Smooth muscle cell (in vitro differentiated cells): ENCODE results near the gene RPTOR. TPM values are rescaled to one million over a fixed set of nuclear protein-coding genes. Genes with fewer than 3 reads are reported as not detected.

Experiments used
- DNase-seq: peaks from one replicate; lab custom pipeline; 2025; ENCODE audit not compliant: unreplicated experiment; lab: John Stamatoyannopoulos, UW
- H2AFZ ChIP-seq: fragments of 200-600 bp; sonication (generic); 2 replicates; pipeline ENCODE4 v1.6.0; 2016; ENCODE audit warnings: antibody characterized with exemption, low read depth, mild to moderate bottlenecking
- H3F3A ChIP-seq: fragments of 200-600 bp; sonication (generic); 2 replicates; pipeline ENCODE4 v1.6.0; 2017; ENCODE audit warnings: antibody characterized with exemption, low read depth
- H3K27ac ChIP-seq: fragments of 200-600 bp; sonication (generic); 2 replicates; pipeline ENCODE4 v1.5.1; 2016; ENCODE audit warnings: low read depth, mild to moderate bottlenecking
- H3K27me3 ChIP-seq: fragments of 200-600 bp; sonication (generic); 2 replicates; pipeline ENCODE4 v1.6.1; 2016; ENCODE audit warnings: low read depth, mild to moderate bottlenecking
- H3K36me3 ChIP-seq: fragments of 200-600 bp; sonication (generic); 2 replicates; pipeline ENCODE4 v1.5.1; 2016; ENCODE audit warnings: low read depth
- H3K4me1 ChIP-seq: fragments of 200-600 bp; sonication (generic); 2 replicates; pipeline ENCODE4 v1.5.1; 2016; ENCODE audit warnings: low read depth
- H3K4me2 ChIP-seq: fragments of 200-600 bp; sonication (generic); 2 replicates; pipeline ENCODE4 v1.6.0; 2016; ENCODE audit warnings: mild to moderate bottlenecking
- H3K4me3 ChIP-seq: fragments of 200-600 bp; sonication (generic); 2 replicates; pipeline ENCODE4 v1.5.1; 2016; ENCODE audit warnings: mild to moderate bottlenecking
- H3K79me2 ChIP-seq: fragments of 200-600 bp; sonication (generic); 2 replicates; pipeline ENCODE4 v1.6.0; 2016; ENCODE audit warnings: low read depth, mild to moderate bottlenecking
- H3K9ac ChIP-seq: fragments of 200-600 bp; sonication (generic); 2 replicates; pipeline ENCODE4 v1.6.0; 2016; ENCODE audit warnings: low read depth
- H3K9me3 ChIP-seq: fragments of 200-600 bp; sonication (generic); replicated peaks from 2 replicates; pipeline ENCODE4 v1.5.1; 2016; ENCODE audit warnings: low read depth
- H4K20me1 ChIP-seq: fragments of 200-600 bp; sonication (generic); 2 replicates; pipeline ENCODE4 v1.6.0; 2016; ENCODE audit warnings: low read depth
- whole genome bisulfite sequencing: methylation state at CpG from one replicate; pipeline ENCODE4 v1.1.7; 2016; ENCODE audit warnings: low lambda C conversion rate; 5-methylcytosine and 5-hydroxymethylcytosine counted together
- polyA plus RNA-seq: library from polyadenylated mRNA; unstranded; fragments of >200 nt; fragmentation: Nextera tagmentation; extraction: Ambion mirVana; gene quantifications from 2 replicates; pipeline ENCODE4 v1.2.1, GENCODE V29; 2016
- total RNA-seq: library from RNA; depleted of rRNA; stranded (reverse); fragments of >200 nt; gene quantifications from 2 replicates; pipeline ENCODE4 v1.2.3, GENCODE V29; 2014
- TF ChIP-seq, protein P1 (sequence below): fragments of 200-600 bp; sonication (generic); IDR thresholded peaks from 2 replicates; pipeline ENCODE4 v1.5.1; 2017; ENCODE audit warnings: borderline replicate concordance, mild to moderate bottlenecking, antibody characterized with exemption; ENCODE audit not compliant: insufficient read depth, poor library complexity, severe bottlenecking

The RPTOR gene
- total and polyA plus RNA-seq, 2 experiments from 2014 or later = 10.6 to 12.2 TPM

GRCh38 chr17:80712089-80712488 lies 167.5 kb downstream of the RPTOR start:
- 78% methylated on average over 4 of the region's 4 CpGs for WGBS
- TF ChIP-seq, protein P1, sequence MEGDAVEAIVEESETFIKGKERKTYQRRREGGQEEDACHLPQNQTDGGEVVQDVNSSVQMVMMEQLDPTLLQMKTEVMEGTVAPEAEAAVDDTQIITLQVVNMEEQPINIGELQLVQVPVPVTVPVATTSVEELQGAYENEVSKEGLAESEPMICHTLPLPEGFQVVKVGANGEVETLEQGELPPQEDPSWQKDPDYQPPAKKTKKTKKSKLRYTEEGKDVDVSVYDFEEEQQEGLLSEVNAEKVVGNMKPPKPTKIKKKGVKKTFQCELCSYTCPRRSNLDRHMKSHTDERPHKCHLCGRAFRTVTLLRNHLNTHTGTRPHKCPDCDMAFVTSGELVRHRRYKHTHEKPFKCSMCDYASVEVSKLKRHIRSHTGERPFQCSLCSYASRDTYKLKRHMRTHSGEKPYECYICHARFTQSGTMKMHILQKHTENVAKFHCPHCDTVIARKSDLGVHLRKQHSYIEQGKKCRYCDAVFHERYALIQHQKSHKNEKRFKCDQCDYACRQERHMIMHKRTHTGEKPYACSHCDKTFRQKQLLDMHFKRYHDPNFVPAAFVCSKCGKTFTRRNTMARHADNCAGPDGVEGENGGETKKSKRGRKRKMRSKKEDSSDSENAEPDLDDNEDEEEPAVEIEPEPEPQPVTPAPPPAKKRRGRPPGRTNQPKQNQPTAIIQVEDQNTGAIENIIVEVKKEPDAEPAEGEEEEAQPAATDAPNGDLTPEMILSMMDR = no peak
- Histone ChIP-seq H3K36me3 (no peaks in the 10 kb centered on the region), H3K4me3 (no peak overlapping the region), H3K79me2 (peaks cover 37% of the 10 kb centered on the region), H3K27ac (no peak overlapping the region), H3K4me1 (no peaks in the 10 kb centered on the region), H4K20me1 (peaks cover 29% of the 10 kb centered on the region), H3K9ac (no peak overlapping the region), H3K27me3 (no peaks in the 10 kb centered on the region), H2AFZ (no peak overlapping the region), H3F3A (peaks cover 4% of the 10 kb centered on the region), H3K4me2 (no peak overlapping the region), H3K9me3 (no peaks in the 10 kb centered on the region)
- DNase-seq = no peak

GRCh38 chr17:80712606-80713005 lies 168.0 kb downstream of the RPTOR start:
- TF ChIP-seq, protein P1 = no peak
- 84% methylated on average over 8 of the region's 8 CpGs for WGBS
- Histone ChIP-seq H4K20me1 (peaks cover 27% of the 10 kb centered on the region), H3K4me3 (no peak overlapping the region), H3K27ac (no peak overlapping the region), H3K4me1 (no peaks in the 10 kb centered on the region), H3K27me3 (no peaks in the 10 kb centered on the region), H3K79me2 (peaks cover 35% of the 10 kb centered on the region), H3K4me2 (no peak overlapping the region), H3K9ac (no peak overlapping the region), H3F3A (peaks cover 4% of the 10 kb centered on the region), H3K36me3 (no peaks in the 10 kb centered on the region), H3K9me3 (no peaks in the 10 kb centered on the region), H2AFZ (no peak overlapping the region)
- DNase-seq = no peak

- peaks cover 49% of the 10 kb centered on the region for H3K79me2 ChIP-seq
- H4K20me1 ChIP-seq = peaks cover 33% of the 10 kb centered on the region
- no peaks in the 10 kb centered on the region for H3K27me3 ChIP-seq
- no peaks in the 10 kb centered on the region for H3K9me3 ChIP-seq
- H3K4me3 ChIP-seq = no peak overlapping the region
- H3K27ac ChIP-seq = peak overlapping the region; percentile 14
- no peaks in the 10 kb centered on the region for H3K36me3 ChIP-seq
- H3K9ac ChIP-seq = no peak overlapping the region
- no peak overlapping the region for H3K4me2 ChIP-seq
- TF ChIP-seq, protein P1 = no peak
- H2AFZ ChIP-seq = no peak overlapping the region
- peaks cover 11% of the 10 kb centered on the region for H3K4me1 ChIP-seq
- DNase-seq = no peak
- H3F3A ChIP-seq = peaks cover 4% of the 10 kb centered on the region
- 96% methylated on average over 10 of the region's 10 CpGs for WGBS
Measured at GRCh38 chr17:80716986-80717719, 172.5 kb downstream of the RPTOR start.

DNA sequence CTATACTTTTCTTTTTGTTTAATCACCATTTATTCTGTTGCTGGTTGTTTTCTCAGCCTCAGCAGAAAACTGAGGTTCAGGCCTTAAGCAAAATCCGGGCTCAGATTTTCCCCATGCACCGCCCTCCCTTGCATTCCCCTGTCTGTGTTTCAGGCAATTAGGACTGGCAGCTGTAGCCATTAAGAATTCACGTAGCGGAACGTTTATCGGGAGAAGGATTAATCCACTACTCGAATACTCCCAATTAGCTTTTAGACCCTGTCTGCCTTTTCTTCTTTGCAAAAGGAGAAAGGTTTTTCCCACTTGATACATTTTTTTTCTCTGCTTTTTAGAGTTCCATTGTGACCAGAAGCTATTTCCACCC lies 173.1 kb downstream of the RPTOR start:
- no peaks in the 10 kb centered on the region for H3K36me3 ChIP-seq
- TF ChIP-seq, protein P1 = no peak
- H3K27me3 ChIP-seq = no peaks in the 10 kb centered on the region
- H3K79me2 ChIP-seq = peaks cover 49% of the 10 kb centered on the region
- H3K9ac ChIP-seq = no peak overlapping the region
- no peak overlapping the region for H2AFZ ChIP-seq
- peaks cover 28% of the 10 kb centered on the region for H4K20me1 ChIP-seq
- no peak overlapping the region for H3K4me2 ChIP-seq
- peaks cover 11% of the 10 kb centered on the region for H3K4me1 ChIP-seq
- H3K9me3 ChIP-seq = no peaks in the 10 kb centered on the region
- peaks cover 4% of the 10 kb centered on the region for H3F3A ChIP-seq
- H3K4me3 ChIP-seq = no peak overlapping the region
- no peak overlapping the region for H3K27ac ChIP-seq
- WGBS = 85% methylated on average over 7 of the region's 7 CpGs
- no peak for DNase-seq
